Measurements from ENCODE around the gene ZNF516. TPM values are rescaled to one million over a fixed set of nuclear protein-coding genes. Genes with fewer than 3 reads are reported as not detected.

The ZNF516 gene
- total and polyA plus RNA-seq, 2 of the 4 experiments (the other 2 are of a cell fraction), result 7.9 to 16.9 TPM

GRCh38 chr18:76407681-76408080, 87.4 kb downstream of the ZNF516 start:
- Histone ChIP-seq H4K91ac (ENCODE audit: insufficient read depth, low read depth, low read length) (no peak overlapping the region), H4K5ac (ENCODE audit: low read depth, low read length) (no peak overlapping the region), H3K4me1 (ENCODE audit: control insufficient read depth, insufficient read depth, low read length) (peaks cover under 1% of the 10 kb centered on the region; the same call in 1 of the 2 replicates), H4K20me1 (ENCODE audit: insufficient read depth, low read length) (peaks cover 91% of the 10 kb centered on the region), H2AK5ac (ENCODE audit: low read depth, low read length) (no peak overlapping the region), H2BK5ac (ENCODE audit: low read depth, low read length, poor library complexity, severe bottlenecking) (no peak overlapping the region), H4K8ac (ENCODE audit: low read depth in 2 of 2, low read length in 2 of 2) (no peak overlapping the region), H2BK120ac (ENCODE audit: low read depth, low read length) (no peak overlapping the region), H2BK15ac (ENCODE audit: low read depth, low read length) (no peak overlapping the region), H3K9me1 (ENCODE audit: insufficient read depth, low read length) (peaks cover 41% of the 10 kb centered on the region), H3K79me1 (ENCODE audit: low read depth in 1 of 2, low read length in 2 of 2) (peaks cover 51 to 96% of the 10 kb centered on the region in 2 experiments), H3K4me3 (ENCODE audit: insufficient read depth, low read depth, low read length) (no peak overlapping the region), H3K9ac (ENCODE audit: low read depth, low read length) (no peak overlapping the region), H3K56ac (ENCODE audit: extremely low read depth, insufficient read depth, low read length) (no peak overlapping the region), H3K4me2 (ENCODE audit: low read depth, low read length) (no peak overlapping the region), H2BK20ac (ENCODE audit: low read depth, low read length) (no peak overlapping the region), H3K9me3 (ENCODE audit: control insufficient read depth, insufficient read depth, low read length) (no peaks in the 10 kb centered on the region), H3K36me3 (ENCODE audit: control insufficient read depth, insufficient read depth, low read length) (peaks cover 17% of the 10 kb centered on the region; the same call in 1 of the 2 replicates), H3K27me3 (ENCODE audit: control insufficient read depth, insufficient read depth, low read length) (no peaks in the 10 kb centered on the region), H3K27ac (ENCODE audit: insufficient read depth, low read length) (no peak overlapping the region), H3K4ac (ENCODE audit: low read depth, low read length) (no peak overlapping the region), H3K18ac (ENCODE audit: low read depth, low read length) (no peak overlapping the region), H2AFZ (replicated peaks; ENCODE audit: low read length, poor library complexity) (no peak overlapping the region), H3K23ac (ENCODE audit: low read depth, low read length) (no peak overlapping the region), H2AK9ac (replicated peaks; ENCODE audit: low read depth, low read length, poor library complexity) (no peak overlapping the region), H3K14ac (replicated peaks; ENCODE audit: low read depth, low read length) (no peak overlapping the region)
- TF ChIP-seq USF2 (IDR thresholded peaks at IDR 0.05; ENCODE audit: low read depth, low read length) (no peak), SMC3 (IDR thresholded peaks at IDR 0.05; ENCODE audit: low read depth, low read length) (no peak), RAD21 (IDR thresholded peaks at IDR 0.05; ENCODE audit: low read length) (no peak), RFX5 (IDR thresholded peaks at IDR 0.05; ENCODE audit: low read depth, low read length) (no peak), FOS (IDR thresholded peaks at IDR 0.05; ENCODE audit: low read depth, low read length) (no peak), CEBPB (IDR thresholded peaks at IDR 0.05; ENCODE audit: low read depth, low read length) (no peak), ELK1 (IDR thresholded peaks at IDR 0.05; ENCODE audit: borderline replicate concordance, low read depth, low read length) (no peak), MAZ (IDR thresholded peaks at IDR 0.05; ENCODE audit: borderline replicate concordance, low read depth, low read length) (no peak), CTCF (conservative IDR thresholded peaks at IDR 0.05; ENCODE audit: low read depth, low read length) (no peak), CHD1 (IDR thresholded peaks at IDR 0.05; ENCODE audit: low read depth, low read length) (no peak), MXI1 (IDR thresholded peaks at IDR 0.05; ENCODE audit: borderline replicate concordance, low read depth, low read length) (no peak), RCOR1 (IDR thresholded peaks at IDR 0.05; ENCODE audit: insufficient replicate concordance, low read length) (no peak), MAFK (IDR thresholded peaks at IDR 0.05; ENCODE audit: low read depth, low read length) (no peak), BHLHE40 (IDR thresholded peaks at IDR 0.05; ENCODE audit: low read depth, low read length) (no peak)
- DNase-seq, result no peak
- dilution Hi-C loops (cut with HindIII; ENCODE audit: low sequenced_read_pairs, unreplicated experiment), result no loop called here
- no TSS peak for BruUV-seq (replicated peaks)
- in situ Hi-C loops (cut with MboI; ENCODE audit: low sequenced_read_pairs), result no loop called here
- no peak for ATAC-seq (ENCODE audit: low read depth)
- intact Hi-C loops (cut with micrococcal nuclease), result no loop called here
- POLR2A ChIA-PET (ENCODE audit: unreplicated experiment), result no interaction called here
- WGBS, 2 experiments (ENCODE audit: extremely low coverage in 2 of 2, insufficient read length in 1 of 2), result 70% methylated on average over 2 of the region's 11 CpGs; no CpG with 5 or more reads in 1 of the 2 experiments
- CTCF ChIA-PET, result no interaction called here
